ENCODE data around the gene SAMM50.

Gene SAMM50

DNA sequence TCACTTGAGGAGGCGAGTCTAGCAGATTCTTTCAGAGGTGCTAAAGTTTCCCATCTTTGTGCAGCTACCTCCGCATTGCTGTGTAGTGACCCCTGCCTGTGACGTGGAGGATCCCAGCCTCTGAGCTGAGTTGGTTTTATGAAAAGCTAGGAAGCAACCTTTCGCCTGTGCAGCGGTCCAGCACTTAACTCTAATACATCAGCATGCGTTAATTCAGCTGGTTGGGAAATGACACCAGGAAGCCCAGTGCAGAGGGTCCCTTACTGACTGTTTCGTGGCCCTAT lies 8.9 kb upstream of the SAMM50 start:
- no peak for DNase-seq

DNA sequence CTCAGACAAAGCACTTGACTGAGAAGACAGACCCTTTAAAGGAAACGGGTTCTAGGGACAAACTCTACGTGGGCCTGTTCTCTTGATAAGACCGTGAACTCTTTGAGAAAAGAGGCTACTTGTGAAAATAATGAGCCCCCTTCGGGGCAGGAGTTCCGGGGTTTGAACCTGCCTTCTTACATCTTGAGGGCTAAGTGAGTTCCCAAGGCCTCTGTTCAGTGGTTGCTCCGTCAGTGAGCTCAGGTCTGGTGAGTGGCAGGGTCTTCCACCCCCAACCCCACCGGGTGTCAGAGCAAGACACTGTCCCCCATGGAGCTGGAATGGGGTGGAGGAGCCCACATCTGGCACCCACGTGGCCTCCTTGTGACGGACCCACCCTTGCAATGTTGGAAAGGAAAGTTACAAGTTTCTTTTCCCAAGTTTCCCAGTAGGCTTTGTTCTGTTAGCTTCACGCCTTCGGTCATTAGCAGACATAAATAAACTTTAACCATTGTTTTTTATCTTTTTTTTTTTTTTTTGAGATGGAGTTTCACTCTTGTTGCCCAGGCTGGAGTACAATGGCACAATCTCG lies 6.3 kb upstream of the SAMM50 start:
- DNase-seq = no peak

DNA sequence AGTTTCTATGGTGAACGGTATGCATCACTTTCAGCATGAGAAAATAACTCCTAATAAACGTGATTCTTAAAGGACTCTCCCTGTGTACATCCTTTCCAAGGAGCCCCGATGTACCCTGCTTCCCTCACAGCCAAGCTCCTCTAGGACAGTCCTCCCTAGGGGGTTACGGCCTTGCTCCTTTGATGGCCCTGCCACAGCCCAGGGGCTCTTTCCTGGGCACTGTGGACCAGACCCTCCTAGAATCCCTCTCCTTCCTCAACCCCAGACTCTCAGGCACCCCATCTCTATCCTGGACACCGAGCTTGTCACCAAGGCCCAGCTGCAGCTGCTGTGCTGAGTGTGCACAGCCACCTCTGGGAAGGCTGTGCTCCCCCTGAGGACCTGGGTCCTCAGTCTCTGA lies 3.9 kb upstream of the SAMM50 start:
- DNase-seq = no peak

DNA sequence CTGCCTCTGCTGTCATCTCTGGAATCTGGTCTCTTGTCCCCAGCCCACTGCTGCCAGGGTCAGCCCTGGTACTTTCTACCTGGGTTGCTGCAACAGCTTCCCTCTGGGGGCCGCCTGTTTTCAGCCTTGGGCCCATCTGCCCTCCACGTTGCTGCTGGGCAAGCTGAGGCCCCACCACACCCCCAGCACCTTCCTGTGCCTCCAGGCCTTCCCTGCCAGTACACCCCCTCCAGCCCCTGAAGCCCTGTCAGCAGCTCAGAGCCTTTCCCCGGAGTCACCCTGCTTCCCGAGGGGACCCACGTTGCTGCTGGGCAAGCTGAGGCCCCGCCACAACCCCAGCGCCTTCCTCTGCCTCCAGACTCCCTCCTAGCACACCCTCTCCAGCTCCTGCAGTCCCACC lies 3.3 kb upstream of the SAMM50 start:
- no peak for DNase-seq

DNA sequence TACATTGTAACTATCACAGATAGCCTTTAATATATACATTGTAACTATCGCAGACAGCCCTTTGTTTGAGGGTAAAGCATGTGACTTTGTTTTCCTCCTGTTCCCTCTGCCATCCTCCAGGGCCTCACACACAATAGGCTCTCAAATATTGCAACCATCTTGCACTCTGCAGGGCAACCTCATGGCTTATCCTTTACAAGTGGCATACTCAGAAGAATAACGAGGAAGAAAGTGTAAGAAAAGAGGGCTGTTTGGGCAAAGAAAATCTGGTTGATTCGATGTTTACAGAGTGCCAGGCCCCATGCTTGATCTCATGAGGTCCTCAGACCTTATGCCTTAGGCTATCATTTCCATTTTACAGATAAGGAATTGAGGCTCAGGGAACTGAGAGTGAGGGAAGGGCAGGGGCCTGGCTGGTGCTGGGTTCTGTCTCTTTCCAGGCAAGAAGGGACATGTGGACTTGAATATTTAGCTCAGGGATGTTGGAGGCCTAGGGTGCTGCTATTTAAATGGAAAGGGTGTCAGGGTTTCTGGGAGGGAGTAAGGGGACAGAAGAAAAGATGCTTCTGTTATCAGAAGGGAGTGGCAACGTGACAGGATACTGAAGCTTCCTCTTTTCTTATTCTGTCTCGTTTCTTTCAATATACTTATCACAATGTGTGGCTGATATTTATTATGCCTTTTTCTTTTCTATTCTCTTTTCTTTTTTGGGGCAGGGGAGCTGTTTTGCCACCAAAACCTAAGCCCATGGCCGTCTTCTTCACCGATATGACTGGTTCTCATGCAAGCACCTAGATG lies 1.1 kb upstream of the SAMM50 start:
- no peak for DNase-seq

DNA sequence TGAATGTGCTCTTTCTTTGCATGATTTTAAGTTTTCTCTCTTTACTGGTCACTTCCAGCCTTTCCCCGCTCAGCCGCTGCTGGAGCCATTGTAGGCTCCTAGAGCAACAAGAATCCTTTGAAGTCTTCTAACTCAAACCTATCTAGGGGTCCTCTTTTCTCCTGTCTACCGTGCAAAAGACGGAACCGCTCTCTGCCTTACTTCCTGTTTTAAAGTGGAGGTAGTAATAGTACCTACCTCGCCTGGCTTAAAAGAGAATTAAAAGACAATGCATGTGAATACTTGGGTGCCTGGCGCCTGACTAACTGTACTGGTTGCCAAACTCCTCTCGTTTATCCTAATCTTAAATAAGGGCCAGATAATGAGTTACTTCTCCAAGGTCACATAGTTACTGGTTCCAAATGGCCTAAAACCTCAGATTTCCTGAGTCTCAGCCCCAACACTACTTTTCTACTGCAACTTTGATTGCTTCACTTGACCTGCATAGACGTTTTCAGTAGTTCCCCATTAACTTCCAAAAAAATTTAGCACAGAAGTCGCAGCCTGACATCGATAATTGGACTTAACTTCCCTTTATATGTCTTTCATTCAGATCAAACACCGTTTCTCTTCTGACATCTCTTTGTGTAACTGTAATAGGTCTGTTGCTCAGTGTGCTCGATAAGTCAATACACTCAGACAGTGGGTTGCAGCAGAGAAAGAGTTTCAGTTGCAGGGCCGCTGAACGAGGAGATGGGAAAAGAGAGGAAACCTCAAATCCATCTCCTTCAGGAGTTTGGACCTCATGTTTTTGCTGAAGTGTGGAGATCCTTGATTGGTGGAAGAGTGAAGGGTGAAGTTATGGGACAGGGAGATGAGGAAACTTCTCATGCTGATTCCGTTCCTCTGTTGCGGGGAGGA lies 891 bp downstream of the SAMM50 start:
- no peak for DNase-seq

DNA sequence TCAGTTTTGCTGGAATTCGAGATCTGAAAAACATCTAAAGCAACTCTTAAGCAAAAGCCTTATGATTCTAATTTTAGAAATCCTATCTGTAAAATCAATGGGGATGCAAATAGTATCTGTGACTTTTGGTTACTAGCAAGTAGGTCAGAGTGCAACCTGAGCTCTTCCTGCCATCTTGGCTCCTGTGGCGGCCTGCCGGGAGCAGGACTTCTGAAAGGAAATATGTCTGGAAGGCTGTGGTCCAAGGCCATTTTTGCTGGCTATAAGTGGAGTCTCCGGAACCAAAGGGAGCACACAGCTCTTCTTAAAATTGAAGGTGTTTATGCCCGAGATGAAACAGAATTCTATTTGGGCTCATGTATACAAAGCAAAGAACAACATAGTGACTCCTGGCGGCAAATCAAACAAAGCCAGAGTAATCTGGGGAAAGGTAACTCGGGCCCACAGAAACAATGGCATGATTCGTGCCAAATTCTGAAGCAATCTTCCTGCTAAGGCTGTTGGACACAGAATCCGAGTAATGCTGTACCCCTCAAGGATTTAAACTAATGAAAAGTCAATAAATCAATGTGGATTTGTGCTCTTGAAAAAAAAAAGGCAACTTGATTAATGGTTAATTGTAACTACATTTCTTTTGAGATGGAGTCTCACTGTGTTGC lies 1.7 kb downstream of the SAMM50 start:
- DNase-seq = no peak

DNA sequence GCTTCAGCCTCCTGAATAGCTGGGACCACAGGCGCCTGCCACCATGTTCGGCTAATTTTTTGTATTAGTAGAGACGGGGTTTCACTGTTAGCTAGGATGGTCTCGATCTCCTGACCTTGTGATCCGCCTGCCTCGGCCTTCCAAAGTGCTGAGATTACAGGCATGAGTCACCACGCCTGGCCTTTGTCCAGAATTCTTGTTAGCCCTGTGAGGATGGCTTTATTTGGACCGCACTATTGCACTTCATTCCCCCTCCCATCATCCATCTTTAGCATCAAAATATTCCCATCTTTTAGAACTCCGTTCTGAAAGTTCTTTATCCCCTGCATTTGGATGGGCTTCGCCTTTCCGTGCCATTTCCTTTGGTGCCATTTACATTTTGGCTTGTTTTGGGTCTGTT lies 2.6 kb downstream of the SAMM50 start:
- DNase-seq = no peak

DNA sequence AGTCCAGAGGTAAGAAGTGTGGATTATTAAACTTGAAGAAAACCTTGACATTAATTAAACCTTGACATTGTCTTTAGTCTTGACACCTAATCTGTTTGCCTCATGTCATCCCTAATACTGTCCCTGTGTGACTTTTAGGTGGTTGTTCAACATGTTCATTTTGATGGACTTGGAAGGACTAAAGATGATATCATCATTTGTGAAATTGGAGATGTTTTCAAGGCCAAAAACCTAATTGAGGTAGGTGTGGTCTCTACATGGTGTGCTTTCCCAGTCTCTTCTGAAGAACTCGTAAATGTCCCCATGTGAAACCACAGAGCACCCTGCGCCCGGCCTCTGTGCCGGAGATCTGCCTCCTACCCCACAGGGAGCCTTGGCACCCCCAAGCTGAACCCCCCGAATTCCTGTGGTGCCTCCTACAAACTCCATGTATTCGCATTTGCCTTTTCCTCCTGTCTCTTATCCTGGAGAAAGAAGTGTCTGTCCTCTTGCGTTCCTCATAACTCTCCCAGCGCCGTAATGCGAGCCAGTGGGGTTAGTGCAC lies 9.1 kb downstream of the SAMM50 start:
- DNase-seq = no peak

DNA sequence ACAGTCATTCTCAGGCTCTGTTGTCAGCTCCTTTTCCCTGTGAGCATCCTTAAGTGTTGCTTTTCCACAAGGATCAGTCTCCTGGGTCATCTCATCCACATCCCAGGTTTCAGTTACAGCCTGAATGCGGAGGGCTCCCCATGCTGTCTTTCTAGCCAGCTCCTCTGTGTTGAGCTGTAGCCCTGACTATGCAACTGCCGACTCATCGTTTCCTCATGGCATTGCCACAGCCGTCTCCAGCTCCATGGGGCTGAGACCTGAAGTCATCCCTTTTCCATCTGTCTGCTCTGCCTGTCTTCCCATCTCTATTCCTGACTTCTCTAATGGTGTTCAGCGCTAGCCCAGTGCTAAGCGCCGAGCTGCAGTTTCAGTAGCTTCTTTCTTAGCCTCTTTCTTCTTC lies 11.8 kb downstream of the SAMM50 start:
- DNase-seq = no peak

DNA sequence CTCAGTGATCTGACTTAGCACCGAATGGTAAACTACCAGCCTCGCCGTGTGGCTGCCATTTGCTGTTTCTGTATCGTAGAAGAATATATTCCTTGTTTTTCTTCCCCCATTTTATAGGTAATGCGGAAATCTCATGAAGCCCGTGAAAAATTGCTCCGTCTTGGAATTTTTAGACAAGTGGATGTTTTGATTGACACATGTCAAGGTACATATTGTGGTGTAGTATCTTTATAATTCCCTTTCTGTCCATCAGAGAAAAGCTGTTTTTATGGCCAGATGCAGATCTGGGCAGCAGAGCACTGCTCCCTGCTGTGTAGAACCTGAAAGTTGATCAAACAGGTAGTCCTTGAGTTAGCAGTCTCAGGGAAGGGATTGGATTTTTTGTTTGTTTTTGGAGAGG lies 13.4 kb downstream of the SAMM50 start:
- no peak for DNase-seq

DNA sequence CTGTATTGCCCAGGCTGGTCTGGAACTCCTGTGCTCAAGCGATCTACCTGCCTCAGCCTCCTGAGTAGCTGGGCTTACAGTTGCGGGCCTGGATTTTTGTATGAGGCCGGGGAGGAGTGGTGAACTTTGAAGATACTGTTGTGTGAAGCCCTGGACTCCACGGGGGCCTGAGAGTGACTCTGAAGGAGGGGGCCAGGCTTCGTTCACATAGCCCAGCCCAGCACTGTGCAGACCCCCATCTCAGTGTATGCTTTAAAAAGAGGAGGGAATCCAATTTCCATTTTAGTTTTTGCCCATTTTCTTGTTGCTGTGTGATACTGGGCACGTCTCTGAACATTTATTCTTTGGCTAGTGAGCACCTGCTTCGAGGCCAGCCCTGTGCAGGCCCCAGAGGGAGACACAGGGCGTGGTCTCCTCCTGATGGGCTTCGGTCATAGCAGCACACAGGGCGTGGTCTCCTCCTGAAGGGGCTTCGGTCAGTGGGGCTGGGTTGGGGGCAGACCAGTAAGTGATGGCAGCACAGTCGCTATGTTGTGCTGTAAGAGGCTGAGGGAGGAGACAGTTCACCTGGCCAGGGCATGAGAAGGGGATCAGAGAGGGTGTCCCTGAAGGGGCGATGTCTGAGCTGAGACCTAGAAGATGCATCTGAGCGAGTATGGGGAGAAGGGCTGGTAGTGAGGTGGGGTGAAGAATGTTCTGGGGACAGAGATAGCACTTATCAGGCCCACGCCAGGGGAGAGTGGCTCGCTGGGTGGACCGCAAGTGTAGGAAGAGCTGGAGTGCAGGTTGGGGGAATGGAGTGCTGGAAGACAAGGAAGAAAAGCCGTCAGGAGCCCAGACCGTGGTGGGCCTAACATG lies 14.0 kb downstream of the SAMM50 start:
- DNase-seq = no peak

DNA sequence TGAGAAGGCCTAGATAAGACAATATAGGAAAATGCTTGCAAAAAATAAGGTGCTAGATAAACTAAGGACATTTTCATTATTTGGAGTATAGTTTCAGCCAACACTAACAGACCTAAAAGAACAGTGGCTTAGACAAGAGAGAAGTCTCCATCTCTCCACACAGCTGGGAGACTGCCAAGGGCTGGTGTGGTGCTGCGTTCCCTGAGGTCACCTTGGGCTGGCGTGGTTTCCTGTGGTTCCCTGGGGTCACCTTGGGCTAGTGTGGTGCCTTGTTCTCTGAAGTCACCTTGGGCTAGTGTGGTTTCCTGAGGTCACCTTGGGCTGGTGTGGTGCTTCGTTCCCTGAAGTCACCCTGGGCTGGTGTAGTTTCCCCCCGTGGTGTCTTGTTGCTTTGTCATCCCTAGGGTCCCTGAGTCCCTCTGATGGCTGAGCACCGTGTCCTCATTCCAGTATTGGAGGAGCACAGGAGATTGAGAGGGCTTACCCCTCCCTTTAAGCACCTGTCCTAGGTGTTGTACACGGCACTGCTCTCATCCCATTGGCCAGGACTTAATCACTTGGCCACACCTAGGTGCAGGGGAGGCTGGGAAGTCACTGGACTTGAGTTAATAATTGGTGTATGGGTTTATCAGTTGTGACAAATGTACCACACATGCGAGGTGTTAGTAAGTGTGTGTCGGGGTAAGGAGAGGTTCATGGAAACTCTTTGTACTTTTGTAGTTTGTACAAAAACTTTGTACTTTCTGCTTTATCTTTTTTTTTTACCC lies 14.9 kb downstream of the SAMM50 start:
- no peak for DNase-seq

DNA sequence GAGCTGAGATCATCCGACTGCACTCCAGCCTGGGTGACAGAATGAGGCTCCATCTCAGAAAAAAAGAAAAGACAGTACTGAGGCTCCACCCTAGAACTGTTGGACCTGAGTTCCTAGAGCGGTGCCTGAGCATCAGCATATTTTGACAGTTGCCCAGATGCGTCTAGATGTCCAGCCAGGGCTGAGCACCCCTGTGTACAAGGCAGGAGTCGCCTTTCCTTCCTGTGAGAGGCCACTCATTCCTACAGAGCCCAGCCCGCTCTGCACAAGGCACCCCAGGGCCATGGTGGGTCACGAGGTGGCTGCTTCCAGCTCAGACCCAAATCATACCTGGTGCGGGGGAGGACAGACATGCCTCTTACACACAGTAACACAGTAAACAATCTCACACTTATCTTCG lies 15.9 kb downstream of the SAMM50 start:
- no peak for DNase-seq

DNA sequence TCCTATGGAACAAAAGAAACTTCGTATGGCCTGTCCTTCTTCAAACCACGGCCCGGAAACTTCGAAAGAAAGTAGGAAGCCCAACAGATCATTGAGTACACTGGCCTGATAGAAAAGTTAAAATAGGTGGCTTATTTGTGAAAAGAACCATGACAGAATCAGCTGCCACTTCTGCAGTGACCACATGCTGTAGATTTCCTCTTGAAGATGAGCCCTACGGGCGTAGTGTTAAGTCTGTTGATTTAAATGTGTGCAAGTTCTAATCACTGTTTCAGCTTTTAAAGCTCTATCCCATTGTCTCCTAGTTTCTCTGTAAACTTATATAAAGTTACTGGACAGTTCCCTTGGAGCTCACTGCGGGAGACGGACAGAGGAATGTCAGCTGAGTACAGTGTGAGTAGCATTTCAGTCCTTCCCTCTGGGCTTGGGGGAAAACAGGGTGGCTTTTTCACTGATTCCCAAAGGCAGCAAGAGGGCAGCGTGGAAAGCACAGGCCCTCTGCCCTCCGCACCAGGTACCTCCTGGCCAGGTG lies 17.8 kb downstream of the SAMM50 start:
- no peak for DNase-seq

DNA sequence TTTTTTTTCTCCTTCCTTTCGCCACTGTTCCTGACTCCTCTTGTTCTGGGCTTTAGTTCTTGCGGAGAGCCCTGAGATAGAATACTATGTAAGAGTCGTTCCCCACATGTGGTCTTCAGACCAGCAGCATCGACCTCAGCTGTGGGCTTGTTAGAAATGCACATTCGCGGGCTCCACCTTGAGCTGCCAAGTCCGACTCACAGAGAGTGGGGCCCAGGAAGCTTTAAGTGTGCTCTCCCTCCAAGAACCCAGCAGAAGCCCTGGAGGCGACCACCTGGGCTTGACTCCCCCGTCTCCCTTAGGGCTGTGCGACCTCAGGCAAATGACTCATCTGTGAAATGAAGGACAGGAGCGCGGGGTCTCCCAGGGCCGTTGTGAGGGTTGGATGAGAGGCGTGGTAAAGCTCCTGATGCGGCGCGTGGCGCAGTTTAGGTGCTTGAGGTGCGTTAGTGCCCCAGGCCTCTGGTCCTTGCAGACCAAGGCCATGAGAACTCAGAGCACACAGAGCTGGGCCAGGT lies 18.8 kb downstream of the SAMM50 start:
- DNase-seq = no peak

DNA sequence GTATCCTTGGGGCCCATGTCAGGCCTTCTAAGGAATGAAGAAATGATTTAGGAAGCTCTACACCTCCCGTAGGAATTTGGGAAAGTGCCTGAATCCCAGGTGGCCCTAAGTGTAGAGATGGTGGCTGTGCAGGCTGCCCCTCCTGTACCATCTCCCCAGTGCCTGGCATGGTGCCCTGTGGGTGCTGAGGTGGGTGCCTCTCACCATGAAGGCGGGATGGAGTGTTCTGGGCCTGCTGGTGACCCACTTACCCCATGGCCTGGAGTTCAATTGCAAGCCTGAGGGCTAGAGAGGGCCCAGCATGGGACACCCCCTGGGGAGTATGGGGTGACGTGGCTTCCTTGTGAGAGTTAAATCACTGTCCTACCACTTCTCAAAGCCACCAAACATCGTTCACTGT lies 19.8 kb downstream of the SAMM50 start:
- no peak for DNase-seq

DNA sequence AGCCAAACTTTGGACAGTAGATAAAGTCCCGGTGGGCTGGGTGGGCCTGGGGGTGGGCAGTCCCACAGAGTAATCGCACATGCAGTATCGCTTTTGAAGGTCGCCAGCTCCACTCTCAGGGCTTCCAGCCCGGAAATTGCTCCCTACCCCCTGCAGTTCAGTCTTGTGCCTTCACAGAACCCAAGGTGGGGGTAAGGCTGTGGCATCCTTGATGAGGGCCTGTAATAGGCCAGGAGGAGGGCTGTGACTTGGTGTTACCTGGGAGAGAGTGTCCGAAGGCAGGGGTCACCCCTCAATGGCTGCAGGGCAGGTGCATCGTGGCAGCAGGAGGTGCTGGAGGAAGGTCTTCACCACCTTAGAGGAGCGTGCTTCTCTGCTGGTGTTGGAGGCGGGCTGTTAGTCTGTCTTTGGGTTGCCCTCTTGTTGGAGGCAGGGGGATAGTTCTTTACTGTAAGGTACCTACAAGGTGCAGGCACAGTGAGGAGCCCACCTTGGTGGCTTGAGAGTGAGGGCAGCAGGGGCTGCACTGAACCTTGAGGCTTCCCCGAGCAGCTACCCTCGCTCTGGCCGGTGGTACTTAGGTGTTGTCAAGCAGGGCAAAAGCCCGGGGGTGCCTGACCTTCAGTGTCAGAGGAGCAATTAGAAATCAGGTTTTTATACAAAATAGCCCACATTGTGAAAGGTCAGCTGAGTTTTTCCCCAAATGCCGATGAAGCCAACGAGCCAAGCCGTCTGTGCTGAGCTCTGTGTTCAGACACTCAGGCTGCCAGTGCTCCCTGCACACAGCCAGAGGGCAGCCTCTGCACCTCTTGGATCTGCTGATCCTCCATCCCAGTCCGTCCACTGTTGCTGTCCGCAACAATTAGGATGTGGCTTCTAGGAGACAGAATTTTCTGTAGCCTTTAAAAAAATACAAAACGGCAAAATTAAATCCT lies 21.9 kb downstream of the SAMM50 start:
- no peak for DNase-seq

DNA sequence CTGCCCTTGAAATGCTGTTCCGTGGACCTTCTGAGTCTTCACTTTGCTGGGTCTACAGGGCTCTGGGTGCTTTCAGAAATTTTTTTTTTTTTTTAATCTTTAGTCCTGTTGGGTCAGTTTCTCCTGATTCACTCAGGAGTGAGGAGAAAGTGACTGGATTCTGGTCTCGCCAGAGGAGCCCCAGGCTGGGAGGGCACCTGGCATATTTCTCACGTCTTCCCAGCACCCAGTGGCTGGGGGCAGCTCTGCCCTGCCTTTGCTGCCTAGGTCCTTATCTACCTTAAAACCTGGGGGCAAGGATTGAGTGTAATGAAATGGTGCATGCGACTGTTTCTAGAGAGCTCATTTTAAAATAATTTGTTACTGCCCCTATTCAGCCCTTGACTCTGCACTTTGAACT lies 23.3 kb downstream of the SAMM50 start:
- DNase-seq = no peak

DNA sequence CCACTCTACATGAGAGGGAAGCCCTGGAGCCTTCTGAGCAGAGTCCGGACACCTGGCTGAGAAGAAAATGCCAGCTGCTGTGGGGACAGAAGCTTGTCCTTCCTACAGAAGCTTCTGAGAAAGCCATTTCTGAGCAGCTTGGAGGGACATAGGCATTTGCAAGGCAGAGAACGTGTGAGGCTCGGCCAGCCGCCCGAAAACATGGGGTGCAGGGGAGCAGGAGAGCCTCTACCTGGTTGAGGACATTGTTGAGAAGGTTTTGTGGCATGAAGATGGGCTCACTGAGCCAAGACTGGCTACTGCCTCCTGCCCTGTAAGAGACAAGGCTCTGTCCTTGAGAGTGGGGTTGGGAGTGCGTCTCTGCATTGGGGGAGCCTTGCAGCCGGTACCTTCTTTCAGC lies 25.3 kb downstream of the SAMM50 start:
- no peak for DNase-seq

Data from midbrain (tissue), 1 donor.